ENCODE results near the gene CSTF2T.
A peak's percentile ranks its signal among the peaks of the same experiment; 100 is the strongest.

The CSTF2T gene, protein sequence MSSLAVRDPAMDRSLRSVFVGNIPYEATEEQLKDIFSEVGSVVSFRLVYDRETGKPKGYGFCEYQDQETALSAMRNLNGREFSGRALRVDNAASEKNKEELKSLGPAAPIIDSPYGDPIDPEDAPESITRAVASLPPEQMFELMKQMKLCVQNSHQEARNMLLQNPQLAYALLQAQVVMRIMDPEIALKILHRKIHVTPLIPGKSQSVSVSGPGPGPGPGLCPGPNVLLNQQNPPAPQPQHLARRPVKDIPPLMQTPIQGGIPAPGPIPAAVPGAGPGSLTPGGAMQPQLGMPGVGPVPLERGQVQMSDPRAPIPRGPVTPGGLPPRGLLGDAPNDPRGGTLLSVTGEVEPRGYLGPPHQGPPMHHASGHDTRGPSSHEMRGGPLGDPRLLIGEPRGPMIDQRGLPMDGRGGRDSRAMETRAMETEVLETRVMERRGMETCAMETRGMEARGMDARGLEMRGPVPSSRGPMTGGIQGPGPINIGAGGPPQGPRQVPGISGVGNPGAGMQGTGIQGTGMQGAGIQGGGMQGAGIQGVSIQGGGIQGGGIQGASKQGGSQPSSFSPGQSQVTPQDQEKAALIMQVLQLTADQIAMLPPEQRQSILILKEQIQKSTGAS

DNA sequence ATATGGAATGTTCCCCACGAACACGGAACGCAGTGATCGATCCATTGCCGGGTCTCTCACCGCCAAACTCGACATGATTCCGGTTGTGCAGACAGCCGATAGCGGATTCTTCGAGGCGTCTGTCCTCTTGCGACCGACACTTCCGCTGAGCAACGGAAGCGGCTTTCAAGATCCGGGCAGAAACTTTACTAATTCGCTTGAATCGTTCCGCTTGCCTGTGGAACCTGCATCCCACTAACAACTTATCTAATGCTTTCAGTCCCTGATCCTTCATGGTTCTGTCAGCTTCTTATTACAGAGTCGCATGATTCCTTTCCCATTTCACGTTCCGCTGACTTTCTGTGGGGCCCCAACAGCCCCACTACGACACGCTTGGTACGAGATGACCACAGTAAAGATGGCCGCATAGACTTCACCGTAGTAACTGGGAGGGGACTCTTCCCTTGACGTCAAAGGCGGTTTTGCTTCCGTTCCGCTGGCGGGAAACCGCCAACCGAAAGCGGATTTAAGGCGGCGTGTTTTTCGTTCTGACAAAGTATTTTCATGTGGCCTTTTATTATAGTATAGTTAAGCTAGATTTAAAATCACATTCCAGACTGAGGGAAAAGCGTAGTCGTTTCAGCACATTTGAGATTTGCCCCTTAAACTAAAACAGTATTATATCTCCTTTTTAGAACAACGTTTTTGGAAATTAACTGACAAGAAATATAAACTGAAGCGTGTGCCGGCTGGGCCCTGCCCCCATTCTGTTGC lies at the start of gene CSTF2T:
Gene CSTF2T (minus strand): TSS at position 121 of the 753 bp plus-strand sequence. CDS start 46 bp downstream, at position 75.
- DNase-seq (ENCODE audit: low read depth), result peak; percentile 79

DNA sequence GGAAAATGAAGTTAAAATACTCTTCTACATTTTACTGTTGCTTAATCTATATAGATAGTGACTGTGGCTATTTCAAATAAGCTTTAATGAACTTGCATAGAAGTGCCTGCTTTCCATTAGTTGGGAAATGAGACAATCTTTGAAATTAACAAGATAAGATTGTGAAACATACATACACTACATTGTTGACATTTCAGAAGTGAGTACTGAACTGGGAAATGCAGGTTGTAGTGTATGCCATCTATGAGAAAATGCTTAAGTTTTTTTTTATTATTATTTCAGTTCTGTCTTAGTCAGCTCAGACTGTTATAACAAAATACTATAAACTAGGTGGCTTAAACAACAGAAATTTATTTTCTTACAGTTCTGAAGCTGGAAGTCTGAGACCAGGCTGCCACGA lies 49.6 kb upstream of the CSTF2T start:
- DNase-seq (ENCODE audit: low read depth), result no peak

DNA sequence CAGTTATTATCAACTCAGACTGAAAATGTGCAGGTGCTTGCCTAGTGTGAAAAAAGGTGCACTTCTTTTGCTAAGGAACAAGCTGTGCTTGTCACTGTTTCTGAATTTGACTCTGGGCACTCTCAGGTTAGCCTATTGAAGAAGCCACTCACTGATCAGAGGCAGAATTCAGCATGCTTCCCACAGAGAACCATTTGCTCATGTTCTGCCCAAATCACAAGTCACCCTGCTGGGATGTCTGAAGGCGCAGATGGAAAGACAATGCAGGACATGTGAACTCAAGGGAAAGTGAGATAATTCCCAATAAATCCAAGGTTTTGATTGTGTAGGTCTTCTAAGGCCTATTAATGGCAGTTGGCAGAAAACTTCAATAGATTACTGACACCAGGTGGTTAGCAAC lies 47.8 kb upstream of the CSTF2T start:
- no peak for DNase-seq (ENCODE audit: low read depth)

DNA sequence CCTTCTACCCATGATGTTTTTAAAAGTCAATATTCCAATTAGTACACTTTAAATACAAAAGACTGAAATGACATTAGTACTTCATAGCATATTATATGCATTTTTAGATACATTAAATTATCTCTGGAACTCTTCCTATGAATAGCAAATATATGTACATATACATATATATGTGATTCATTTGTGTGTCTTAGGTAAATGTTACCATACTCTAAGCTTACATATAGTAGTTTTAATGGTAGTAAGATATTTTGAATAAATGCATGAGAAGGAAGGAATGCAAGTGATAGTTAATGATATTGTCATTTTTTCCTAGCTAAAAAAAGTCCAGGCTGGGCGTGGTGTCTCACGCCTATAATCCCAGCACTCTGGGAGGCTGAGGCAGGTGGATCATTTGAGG lies 46.0 kb upstream of the CSTF2T start:
- DNase-seq (ENCODE audit: low read depth), result no peak

DNA sequence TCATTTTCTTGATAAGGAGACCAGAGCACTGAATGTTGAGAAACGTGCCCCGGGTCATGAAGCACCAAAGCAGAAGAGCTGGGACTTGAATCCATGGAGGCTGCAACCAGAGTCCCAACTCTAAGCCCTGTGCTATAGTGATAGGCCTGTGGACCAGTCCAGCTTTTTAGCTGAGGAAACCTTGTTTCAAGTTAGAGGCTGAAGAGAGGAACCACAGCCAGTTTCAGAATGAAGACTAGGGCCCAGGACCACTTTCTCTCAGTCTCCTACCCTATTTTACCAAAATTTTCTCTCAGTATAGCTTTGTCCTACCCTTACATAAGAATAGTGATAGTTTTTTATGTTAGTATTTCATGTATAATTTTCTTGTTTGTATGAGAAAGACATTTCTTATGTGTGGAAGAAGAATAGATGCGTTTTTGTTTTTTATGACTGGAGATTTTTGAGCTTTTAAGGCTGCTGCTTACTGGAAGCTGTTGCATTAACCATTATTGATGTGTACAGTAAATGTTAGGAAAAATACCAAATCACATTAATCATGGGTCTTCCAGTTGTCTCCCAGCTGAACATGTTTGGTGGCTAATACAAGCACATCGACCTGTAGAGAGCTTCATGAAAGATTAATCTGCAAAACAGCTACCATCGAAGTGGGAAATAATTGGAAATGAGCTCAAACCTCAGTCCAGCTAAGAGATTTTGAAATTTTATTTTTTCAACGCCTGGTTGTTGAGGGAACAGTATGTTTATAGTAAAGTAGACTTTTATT lies 45.0 kb upstream of the CSTF2T start:
- no peak for DNase-seq (ENCODE audit: low read depth)

DNA sequence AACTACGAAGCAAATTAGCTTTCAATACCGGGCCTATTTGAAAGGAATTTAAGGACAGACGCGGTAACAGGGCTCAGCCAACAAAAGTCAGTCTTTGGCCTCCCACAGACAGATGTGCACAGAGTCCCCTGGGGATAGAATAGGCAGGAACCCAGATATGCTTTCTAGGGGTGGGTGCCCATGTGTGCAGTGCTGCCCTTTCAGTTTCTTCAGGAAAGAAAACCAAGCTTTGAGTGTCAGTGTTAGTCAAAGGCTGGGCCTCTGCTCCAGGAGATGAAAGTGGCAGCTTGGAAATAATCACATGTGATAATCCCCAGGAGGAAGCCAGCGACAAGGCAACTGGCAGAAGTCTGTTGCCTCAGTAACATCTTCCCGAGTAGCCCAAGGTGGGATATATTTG lies 43.8 kb upstream of the CSTF2T start:
- no peak for DNase-seq (ENCODE audit: low read depth)

DNA sequence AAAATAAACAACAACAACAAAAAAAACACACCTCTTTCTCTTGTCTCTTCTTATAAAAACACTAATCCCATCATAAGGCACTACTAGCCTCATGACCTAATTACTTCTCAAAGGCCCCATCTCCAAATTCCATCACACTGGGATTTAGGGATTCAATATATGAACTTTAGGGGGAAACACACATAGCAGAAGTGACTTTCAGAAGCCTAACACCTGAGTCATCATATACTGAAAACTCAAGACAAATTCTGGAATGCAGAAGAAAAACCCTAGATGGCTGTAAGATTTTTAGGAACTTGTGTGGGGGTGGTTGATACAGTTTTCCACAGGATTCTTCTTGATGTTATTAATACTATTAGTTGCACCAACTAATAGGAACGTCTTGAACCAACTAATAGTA lies 33.7 kb upstream of the CSTF2T start:
- peak; percentile 23 for DNase-seq (ENCODE audit: low read depth)

DNA sequence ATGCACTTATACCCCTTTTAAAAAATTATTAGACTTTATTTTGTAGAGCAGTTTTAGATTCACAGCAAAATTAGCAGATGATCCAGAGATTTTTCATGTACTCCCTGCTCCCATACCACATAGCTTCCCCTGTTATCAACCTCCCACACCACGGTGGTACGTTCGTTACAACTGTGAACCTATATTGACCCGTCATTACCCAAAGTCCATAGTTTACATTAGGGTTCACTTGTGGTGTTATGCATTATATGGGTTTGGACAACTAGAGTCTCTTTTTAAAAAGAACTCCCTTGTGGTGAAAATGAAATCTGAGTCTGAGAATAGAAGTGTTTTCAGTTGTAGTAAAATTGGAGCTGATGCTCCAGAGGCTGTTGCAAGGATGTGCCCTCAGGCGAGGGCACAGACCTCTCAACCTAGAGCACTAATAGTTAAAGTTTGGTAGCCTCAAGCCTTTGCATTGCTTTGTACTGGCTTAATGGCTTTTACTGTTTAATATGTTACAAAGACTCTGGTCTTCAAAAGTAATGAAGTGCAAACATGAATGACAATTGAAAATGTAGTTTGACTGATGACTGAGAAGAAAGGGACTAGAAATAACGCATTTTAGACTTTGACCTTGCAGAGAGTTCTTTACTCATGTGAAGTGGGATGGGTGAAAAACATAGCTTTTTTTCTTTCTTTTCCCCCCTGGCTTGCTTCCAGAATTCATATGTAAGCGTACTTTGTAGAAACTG lies 30.6 kb upstream of the CSTF2T start:
- no peak for DNase-seq (ENCODE audit: low read depth)

DNA sequence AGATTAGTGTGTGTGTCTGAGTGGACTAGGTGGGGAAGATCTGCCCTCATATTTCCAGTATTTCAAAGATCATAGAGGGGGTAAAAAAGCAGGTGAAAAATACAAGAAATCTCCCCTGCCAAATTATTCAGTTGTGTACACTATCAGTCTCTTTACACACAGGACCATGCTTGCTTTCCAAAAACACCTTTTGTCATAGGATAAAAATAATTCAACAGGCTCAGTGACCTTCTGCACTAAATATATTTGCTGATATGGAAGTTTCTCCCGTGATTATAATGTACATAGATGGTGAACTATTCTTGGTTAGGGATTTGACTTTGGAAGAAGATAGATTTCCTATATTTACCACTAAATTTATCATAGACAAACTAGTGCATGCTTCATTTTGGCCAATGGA lies 24.6 kb upstream of the CSTF2T start:
- DNase-seq (ENCODE audit: low read depth), result no peak

DNA sequence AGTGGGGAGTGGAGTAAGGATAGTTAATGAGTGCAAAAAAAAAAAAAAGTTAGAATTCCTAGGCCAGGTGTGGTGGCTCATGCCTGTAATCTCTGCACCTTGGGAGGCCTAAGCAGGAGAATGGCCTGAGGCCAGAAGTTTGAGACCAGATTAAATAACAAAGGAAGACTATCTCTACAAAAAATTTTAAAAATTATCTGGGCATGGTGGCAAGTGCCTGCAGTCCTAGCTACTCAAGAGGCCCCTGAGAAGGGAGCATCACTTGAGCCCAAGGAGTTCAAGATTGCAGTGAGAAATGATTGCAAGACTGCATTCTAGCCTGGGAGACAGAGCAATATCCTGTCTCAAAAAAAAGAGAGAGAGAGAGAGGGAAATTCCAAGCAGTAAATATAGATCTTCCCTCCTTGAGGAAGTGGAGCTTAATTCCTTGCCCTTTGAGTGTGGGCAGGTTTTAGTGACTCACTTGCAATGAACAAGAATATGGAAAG lies 19.5 kb upstream of the CSTF2T start:
- DNase-seq (ENCODE audit: low read depth), result no peak

DNA sequence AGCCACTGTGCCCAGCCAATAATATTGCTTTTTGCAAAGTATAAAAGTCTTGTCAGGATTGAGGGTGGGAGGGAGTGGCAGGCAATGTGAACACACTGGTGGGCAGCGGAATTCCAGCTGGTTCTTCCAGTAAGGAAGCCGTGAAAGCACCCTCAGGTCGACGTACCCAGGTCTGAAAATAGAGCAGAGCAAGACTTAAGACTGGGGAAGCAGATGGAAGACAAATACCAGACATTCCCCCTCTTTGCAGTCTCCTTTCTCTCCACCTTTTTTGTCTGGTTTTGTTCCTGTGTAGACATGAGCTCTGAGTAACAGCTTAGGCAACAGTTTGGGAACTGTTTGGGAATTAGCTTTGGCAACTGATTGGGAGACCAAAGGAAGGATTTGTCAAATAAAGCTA lies 17.6 kb upstream of the CSTF2T start:
- DNase-seq (ENCODE audit: low read depth), result no peak

DNA sequence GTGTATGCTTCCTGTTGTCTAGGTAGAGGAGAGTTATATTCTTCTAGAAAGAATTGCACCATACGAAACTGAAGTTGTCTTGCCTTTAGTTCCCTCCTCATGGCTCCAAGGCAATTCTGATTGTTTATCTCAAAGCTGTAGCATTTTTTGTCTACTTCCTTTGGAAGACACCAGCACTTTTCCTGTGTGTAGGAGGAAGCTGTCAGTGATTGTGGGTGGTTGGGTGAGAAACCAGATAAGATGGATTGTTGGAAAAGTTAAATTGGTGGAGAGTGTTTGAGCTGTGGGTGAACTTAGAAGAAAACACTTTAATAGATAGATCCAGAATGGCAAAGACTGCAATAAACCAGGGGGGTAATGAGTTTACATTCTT lies 12.1 kb upstream of the CSTF2T start:
- DNase-seq (ENCODE audit: low read depth), result no peak

DNA sequence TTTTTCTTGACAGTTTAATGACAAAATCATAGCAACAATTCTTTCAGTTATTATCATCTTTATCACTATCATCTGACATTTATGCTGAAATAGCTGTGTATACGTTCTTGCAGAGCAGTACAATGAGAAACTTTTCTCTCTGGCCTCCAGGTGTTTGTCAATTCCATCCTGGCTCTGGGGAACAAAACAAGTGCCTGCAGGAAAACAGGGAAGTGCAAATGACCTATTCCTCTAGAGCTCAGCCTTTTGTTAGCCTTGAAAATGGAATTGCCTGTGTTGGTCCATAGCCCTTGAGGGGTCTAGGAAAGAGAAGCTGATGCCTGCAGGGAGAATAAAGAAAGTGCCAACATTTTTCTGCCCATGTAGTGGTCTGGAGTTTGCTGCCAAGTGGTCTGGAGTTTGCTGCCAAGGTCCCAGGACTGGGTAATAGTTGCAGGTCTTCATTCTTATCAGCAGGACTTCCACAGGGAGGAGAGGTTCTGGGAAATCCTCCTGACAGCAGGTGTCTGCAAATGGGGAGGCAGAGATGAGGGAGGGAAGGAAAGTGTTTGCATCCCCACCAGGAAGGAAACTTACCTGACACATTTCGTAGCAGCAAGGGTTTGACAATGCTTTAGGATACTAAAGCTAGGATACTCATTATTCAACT lies 10.1 kb upstream of the CSTF2T start:
- no peak for DNase-seq (ENCODE audit: low read depth)

DNA sequence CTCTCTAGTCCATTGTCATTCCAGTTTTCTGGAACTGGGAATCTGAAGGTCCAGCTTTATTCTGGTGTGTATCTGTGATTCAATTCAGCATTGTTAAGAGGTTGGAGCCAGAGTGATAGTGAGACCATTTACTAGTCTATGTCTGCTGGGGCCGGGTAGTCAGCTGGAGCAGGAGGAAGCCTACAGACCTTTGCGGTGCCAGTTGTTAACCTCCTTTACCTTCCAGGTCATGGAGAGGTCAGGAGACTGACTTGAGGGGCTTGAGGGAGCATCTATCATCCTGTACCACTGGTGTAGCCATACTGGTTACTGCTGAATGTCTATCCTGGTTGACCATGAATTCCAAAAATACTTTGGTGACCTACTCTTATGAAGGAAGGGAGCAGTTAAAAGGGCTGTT lies 9.2 kb upstream of the CSTF2T start:
- DNase-seq (ENCODE audit: low read depth), result no peak

DNA sequence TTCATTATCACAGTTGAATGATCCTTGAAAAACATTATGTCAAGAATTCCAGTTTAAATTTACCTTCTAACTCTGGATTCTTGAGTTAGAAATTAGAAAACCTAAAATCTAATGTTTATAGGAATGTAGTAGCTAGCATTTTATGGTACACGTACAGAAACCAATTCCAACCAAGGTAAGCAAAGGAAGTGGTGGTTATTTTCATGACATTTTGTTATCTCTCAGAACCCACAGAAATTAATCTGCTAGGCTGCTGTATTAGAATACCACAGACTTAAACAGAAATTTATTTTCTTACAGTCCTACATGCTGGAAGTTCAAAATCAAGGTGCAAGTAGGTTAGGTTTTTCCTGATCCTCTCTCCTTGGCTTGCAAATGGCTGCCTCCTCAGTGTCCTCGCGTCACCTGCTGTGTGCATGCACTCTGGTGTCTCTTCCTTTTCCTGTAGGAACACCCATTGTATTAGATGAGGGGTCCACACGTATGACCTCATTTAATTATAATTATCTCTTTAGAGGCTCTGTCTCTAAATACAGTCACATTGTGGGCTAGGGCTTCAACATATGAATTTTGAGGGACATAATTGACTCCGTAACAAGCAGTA lies 8.5 kb upstream of the CSTF2T start:
- no peak for DNase-seq (ENCODE audit: low read depth)

DNA sequence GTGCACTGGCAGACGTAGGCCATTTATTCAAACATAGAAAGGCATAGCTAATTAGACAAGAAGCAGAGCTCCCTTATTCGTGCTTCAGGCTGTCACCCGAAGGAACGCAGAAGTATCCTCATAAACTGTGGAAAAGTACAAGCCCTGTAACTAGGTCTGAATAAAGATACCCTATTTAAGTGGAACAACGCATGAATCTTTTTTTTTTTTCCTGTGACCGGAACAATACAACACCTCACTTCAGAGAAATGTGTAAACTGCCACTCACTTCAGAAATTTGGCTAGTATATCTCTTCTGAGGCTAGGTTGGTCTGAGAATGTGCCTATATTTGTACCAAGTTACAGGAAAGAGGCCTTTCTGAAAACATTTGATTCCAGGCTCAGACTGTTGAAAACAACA lies 8.0 kb upstream of the CSTF2T start:
- no peak for DNase-seq (ENCODE audit: low read depth)

DNA sequence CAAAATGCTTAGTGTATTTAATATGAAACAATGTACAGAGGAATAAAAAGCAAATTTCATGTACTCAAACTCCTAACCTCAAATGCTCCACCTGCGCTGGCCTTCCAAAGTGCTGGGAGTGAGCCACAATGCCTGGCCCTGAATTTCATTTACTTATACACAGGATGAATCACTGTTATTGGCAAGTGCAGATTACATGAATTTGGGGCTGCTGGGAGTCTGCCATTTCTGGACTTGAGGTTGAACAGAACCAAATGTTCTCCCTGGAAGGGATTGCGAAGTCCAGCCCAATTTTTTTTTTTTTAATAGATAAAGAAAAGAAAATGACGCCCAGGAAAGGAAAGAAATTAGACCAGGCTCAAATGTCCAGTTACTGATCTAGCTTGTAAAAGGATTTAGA lies 6.8 kb upstream of the CSTF2T start:
- DNase-seq (ENCODE audit: low read depth), result no peak

DNA sequence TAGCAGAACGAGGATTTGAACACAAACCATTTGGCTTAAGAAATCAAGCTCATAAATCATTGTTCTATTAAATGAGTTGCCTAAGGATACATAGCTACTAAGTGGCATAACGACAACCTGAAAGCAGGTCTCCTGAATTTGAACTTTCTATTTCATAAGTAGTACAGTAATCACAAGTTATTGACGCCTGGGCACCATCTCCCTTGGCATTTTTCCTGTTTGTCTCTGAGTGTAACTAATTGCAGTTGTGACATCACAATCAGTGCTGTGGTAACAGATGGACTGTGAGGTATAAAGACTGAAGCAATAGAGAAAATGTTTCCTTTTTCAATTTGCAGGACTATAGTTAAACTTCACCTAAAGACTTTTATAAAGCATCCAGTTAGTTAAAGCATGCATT lies 6.4 kb upstream of the CSTF2T start:
- DNase-seq (ENCODE audit: low read depth), result no peak

DNA sequence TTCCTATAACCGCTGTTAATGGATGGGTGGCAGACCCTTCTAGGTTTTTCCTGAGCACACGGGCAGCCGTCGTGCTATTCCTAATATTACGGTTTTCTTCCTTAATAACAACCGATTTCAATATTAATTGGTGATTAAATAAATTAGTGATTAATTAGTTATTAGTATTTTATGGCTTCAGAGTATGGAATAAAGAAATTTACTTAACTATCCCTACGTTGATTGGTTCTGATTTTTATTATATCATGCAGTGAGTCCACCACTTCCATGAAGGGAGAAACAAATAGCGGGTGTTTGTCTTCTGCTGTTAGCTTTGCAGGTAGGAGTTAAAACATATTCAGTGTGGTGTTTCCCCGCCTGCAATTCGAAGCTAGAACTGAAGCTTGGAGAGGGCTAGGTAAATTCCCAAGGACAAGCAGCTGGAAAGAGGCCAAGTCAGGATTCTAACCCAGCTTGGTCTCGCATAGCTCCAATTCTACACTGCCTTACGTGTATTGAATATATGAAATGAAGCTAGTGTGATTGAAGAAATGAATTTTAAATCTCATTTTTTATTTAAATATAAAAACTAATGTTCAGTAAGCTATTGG lies 928 bp upstream of the CSTF2T start:
- peak; percentile 34 for DNase-seq (ENCODE audit: low read depth)

DNA sequence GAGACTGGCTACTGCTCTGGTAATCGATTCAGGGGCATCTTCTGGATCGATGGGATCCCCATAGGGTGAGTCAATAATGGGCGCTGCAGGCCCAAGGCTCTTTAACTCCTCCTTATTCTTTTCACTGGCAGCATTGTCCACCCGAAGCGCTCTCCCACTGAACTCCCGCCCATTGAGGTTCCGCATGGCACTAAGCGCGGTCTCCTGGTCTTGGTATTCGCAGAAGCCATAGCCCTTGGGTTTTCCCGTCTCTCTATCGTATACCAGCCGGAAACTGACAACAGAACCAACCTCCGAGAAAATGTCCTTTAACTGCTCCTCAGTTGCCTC lies 285 bp downstream of the CSTF2T start:
- DNase-seq (ENCODE audit: low read depth), result no peak

Measured in HS-27A (cell line).